Fibroblast of skin of left quadriceps (primary cell): ENCODE measurements around the gene GMDS.

Experiments used
- DNase-seq, 2 experiments: peaks; one replicate each; pipeline ENCODE4 v3.0.0-alpha.2; 2013; ENCODE audit warnings: low read depth in 2 of 2

The GMDS gene

DNA sequence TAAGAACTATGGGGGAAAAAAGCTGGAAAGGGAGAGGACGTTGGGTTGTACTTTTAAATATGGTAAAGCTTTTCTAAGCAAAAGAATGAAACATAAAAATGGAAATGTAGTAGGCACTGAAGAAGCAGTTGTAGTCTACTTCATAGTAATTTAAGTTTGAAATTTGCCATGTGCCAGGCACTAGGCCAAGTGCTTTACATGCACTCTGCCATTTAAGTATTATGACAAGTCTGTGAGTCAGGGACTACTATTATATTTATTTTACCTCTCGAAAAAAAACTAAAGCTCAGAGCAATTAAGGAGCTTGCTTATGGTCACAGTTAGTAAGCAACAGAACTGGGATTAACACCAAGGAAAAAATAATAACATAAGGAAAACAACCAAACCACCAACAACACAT, 257.8 kb downstream of the GMDS start:
- peak; percentile 5 to 16 for DNase-seq

DNA sequence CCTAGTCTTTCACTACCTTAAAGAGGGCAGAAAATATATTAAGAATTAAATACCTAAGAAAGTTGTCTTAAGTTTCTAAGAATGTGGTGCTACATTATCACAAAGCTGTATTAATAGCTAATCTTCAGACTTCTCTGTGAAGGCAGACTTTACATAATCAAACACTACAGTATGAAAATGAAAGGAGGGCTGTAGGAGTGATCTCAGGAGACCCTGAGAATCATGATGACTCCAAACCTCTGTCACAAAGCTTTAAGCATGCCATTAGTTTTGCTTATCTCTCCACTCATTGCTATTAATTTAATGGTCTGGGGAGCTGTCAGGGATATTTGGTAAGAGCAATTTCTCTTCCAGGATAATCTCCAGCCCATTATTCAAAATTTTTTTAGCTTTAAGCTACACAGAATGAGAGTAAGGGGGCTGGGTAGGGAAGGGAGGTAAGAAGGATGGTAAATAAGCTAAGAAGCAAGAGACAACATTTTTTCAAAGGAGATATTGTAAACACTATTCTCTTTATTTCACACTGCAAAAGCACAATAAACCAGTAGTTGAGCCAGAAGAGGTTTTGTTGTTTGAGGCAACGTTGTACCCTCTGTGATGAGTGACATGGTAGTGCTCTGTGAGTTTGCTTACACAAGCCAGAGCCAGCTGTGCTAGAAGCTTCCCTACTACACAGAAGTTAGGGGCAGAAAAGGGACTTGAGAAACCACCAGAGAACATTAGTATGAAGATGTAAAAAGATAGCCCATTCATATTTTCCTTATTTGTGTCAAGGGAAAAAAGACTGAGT, 258.8 kb downstream of the GMDS start:
- no peak for DNase-seq

GRCh38 chr6:1984346-1984994, 260.9 kb downstream of the GMDS start:
- no peak for DNase-seq

DNA sequence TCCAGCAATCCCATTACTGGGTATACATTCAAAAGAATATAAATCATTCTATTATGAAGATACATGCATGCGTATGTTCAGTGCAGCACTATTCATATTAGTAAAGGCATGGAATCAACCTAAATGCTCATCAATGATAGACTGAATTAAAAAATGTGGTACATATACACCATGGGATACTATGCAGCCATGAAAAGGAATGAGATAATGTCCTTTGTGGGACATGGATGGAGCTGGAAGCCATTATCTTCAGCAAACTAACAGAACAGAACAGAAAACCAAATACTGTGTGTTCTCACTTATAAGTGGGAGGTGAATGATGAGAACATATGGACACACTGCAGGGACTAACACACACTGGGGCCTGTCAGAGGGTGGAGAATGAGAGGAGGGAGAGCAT, 261.6 kb downstream of the GMDS start:
- DNase-seq = no peak

DNA sequence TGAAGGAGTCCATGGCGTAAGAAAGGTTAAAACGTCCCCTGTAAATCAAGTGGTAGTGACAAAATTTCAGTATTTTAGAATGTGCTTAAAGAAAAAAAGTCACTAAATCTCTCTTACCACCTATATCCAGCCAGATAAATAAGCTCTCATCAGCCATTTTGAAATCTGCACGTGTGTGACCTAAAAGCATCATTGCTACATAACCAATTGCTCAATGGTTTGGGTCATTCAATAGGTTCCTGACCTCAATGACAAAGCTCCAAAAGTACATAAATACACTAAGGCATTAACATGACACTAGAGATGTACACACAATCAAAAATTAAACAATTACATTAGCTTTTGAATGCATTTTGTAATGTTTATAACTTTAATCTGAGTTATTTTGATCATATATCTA, 272.4 kb downstream of the GMDS start:
- DNase-seq = no peak

- no peak for DNase-seq
Measured at GRCh38 chr6:1971612-1972011, 273.8 kb downstream of the GMDS start.

DNA sequence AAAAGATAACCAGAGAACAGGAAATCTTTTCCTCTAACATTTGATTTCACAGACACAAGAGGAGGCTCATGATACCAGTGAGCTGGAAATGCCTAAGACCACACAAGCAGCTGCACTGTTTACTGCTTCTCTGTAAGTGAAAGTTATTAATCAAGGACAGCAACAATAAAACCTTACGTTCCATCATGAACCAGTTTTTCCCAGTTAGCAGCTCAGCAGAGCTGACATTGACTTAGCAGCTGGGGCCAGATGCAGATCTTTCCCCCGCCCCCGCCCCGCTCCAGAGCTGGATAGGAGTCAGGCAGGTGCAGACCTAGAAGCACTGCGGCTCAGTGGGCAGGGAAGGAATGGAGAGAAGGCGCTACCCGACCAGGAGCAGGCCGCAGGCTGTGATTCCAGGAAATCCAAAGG, 275.2 kb downstream of the GMDS start:
- no peak for DNase-seq

- no peak for DNase-seq
Measured at GRCh38 chr6:1966713-1967112, 278.7 kb downstream of the GMDS start.

DNA sequence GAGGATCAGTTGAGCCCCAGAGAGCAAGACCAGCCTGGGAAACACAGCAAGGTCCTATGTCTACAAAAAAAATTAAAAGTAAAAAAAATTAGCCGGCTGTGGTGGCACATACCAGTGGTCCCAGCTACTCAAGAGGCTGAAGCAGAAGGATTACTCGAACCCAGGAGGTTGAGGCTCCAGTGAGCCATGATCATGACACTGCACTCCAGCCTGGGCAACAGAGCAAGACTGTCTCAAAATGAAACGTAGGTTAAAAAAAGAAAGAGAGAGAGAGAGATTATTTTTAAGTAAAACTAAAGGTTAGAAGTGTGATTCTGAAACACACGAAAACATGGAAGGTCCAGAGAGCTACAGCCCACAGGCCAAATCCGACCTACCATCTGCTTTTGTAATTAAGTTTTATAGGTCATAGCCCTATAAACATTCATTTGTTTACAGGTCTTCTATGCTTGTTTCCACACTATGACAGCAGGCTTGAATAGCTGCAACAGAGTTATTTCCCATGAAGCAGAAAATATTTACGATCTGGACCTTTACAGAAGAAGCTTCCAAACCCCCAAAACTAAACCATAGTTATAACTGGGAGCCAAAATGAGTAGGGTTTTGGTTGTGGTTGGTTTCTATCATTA, 279.7 kb downstream of the GMDS start:
- no peak for DNase-seq

DNA sequence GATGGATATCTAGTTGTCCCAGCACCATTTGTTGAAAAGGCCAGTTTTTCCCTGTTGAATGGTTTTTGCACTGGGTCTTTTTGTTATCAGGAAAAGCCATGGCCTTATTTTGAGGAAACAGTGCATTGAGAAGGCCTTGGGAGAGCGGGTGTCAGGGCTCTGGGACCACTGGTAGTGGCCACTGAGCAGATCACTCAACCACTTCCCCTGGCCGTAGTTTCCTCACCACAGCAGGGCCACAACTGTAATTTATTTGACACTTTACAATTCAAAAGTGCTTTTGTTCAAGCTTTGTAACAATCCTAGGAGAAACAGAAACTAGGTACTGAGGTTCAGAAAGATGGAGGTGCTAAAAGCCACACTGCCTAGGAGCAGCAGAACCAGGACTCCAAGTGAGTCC, 281.8 kb downstream of the GMDS start:
- DNase-seq = no peak

GRCh38 chr6:1962201-1962600, 283.2 kb downstream of the GMDS start:
- no peak for DNase-seq

- DNase-seq = no peak
Measured at GRCh38 chr6:1960486-1961142, 284.8 kb downstream of the GMDS start.

GRCh38 chr6:1958257-1958656, 287.1 kb downstream of the GMDS start:
- DNase-seq = no peak

GRCh38 chr6:1957746-1958145, 287.7 kb downstream of the GMDS start:
- no peak for DNase-seq

GRCh38 chr6:1952740-1953360, 292.6 kb downstream of the GMDS start:
- DNase-seq = peak; percentile 66 to 69

DNA sequence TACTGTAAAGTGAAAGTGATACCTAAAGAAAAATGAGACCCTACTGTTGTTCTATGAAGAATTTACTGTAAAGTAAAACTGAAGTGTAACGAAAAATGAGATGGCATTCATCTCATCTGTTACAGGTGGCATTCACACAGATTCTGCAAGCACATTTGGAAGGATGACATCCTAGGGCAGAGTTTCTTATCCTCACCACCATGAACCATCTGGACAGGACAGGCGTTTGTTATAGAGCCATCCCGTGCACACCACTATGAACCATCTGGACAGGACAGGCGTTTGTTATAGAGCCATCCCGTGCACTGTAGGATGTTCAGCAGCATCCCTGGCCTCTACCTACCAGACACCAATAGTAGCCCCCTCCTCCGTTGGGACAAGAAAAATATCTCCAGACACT, 294.8 kb downstream of the GMDS start:
- no peak for DNase-seq

DNA sequence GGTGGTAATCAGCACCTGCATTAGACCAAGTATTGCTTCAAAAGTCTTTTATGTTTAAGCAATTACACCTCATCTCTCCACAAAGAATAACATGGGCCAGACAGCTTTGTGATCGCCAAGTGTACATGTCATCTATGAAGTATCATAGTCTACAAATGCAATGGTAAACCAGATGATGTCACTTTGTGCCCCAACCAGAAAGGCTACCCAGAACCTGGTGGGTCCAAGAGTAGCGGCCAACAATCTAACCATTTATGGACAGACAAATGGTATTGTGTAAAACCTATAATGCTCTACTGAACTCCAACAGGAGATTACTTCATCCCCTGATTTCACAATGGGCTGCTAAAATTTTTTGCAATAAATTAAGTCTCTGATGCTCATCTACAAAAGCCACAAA, 295.9 kb downstream of the GMDS start:
- DNase-seq = no peak

- no peak for DNase-seq
Measured at GRCh38 chr6:1947922-1948321, 297.5 kb downstream of the GMDS start.

GRCh38 chr6:1946583-1946982, 298.8 kb downstream of the GMDS start:
- DNase-seq = no peak

DNA sequence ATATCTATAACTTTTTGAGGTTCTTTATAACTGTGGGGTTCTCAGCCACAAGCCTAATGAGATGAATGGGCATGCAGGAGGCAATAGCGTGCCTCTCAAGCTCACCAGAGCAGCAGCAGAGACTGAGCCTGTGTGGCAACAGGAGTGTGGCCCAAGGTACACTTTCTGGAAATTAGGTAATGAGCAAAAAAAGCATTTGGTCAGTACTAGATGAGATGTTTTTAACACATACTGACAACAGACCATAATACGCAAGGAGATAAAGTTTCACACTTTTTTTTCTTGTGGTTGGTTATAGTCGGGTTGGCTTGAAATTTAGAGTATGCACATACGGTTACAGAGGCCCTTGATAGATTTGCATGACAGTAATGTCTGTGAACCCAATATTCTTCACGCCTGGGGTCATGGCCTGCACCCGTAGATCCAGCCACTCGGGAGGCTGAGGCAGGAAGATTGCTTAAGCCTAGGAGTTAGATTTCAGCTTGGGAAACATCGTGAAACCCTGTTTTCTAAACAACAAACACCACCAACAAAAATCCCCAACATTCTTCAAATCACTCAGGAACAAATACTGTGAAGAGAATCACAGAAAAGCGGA, 300.1 kb downstream of the GMDS start:
- no peak for DNase-seq

DNA sequence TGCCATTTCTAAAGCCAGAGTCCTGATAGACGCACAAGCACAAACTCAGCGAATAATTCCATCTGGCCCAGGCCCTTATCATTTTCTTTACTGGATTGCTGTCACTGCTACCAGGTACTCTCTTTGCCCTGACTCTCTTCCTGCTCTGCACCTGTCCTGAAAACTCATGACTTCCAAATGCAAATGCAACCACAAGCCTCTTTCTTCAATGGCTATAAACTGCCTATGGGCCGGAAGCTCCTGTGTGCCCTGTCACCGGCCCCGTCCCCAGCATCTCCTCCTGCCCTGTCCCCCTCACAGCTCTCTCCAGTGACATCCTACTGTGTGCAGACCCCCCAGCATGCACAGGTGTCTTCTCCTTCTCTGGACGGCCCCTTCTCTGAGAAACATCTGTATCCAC, 302.6 kb downstream of the GMDS start:
- DNase-seq = no peak

DNA sequence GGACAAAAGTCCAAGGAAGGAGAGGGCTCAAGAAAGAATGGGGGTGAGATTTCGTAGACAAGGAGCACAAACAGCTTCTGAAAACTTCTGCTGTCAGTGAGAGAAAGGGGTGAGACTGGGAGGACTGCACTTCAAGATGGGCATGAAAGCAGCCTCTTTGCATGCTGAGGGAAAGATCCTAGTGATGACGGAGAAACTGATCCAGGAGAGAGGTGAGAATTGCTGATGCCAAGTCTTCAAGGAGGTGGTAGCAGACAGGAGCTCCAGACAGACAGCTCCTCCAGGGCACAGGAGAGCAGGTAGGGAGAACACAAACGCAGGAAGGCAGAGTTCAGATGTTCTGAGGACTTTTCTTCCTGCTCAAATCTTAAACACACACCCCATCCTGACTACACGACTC, 303.9 kb downstream of the GMDS start:
- DNase-seq = no peak
